ENCODE results near the gene RSBN1. TPM values are rescaled to one million over a fixed set of nuclear protein-coding genes. Genes with fewer than 3 reads are reported as not detected.

The RSBN1 gene
- total RNA-seq, 1 experiment from 2014 or later = 16.6 TPM

DNA sequence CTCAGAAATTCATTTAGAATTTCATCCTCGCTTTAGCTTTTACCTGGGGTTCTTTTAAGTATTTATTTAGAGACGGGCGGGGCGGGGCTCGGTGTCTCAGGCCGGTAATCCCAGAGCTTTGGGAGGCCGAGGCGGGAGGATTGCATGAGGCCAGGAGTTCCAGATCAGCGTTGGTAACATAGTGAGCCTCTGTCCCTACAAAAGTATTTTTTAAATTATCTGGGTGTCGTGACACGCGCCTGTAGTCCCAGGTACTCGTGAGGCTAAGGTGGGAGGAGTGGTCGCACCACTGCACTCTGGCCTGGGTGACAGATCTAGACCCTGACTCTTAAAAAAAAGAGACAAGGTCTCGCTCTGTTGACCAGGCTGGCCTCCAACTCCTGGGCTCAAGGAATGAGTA, 942 bp upstream of the RSBN1 start:
- Histone ChIP-seq H3K4me1 (ENCODE audit: control insufficient read depth in 1 of 2, insufficient read depth in 2 of 2, low read length in 2 of 2) (peaks cover 15 to 27% of the 10 kb centered on the region in 2 experiments), H4K20me1 (ENCODE audit: insufficient read depth) (no peaks in the 10 kb centered on the region), H3K36me3 (ENCODE audit: control insufficient read depth in 1 of 2, insufficient read depth in 2 of 2, low read length in 2 of 2) (no peaks in the 10 kb centered on the region), H3K9me2 (ENCODE audit: insufficient read depth) (no peaks in the 10 kb centered on the region), H3K9ac (ENCODE audit: low read length) (no peak overlapping the region), H3K9me3 (ENCODE audit: control insufficient read depth in 1 of 2, insufficient read depth in 1 of 2, low read depth in 1 of 2, low read length in 2 of 2) (no peaks in the 10 kb centered on the region), H3K4me2 (ENCODE audit: low read length) (peak overlapping the region; percentile 78), H3K4me3 (replicated peaks in 1 of 2; ENCODE audit: low read depth in 1 of 2, low read length in 2 of 2) (peak overlapping the region in 1 of 2 experiments; percentile 82; a peak in 2 of 4 replicates), H3K27me3 (ENCODE audit: insufficient read depth, low read length) (no peaks in the 10 kb centered on the region), H3K79me2 (ENCODE audit: insufficient read depth, low read length) (peaks cover 36% of the 10 kb centered on the region), H3K27ac (ENCODE audit: low read depth, low read length) (peak overlapping the region; percentile 49; the same call in 1 of the 2 replicates), H2AFZ (ENCODE audit: low read depth, low read length, poor library complexity, severe bottlenecking) (peak overlapping the region; percentile 81)
- intact Hi-C loops (cut with micrococcal nuclease) = no loop called here
- no peak for TF ChIP-seq RAD21 (IDR thresholded peaks at IDR 0.05; ENCODE audit: low read depth)
- TF ChIP-seq POLR2A (IDR thresholded peaks at IDR 0.05; ENCODE audit: borderline replicate concordance, extremely low read depth, insufficient read depth, insufficient read length) = no peak
- TF ChIP-seq JUND (IDR thresholded peaks at IDR 0.05) = no peak
- no peak for TF ChIP-seq ZNF274 (IDR thresholded peaks at IDR 0.05; ENCODE audit: low read depth, low read length)
- TF ChIP-seq, protein P1, sequence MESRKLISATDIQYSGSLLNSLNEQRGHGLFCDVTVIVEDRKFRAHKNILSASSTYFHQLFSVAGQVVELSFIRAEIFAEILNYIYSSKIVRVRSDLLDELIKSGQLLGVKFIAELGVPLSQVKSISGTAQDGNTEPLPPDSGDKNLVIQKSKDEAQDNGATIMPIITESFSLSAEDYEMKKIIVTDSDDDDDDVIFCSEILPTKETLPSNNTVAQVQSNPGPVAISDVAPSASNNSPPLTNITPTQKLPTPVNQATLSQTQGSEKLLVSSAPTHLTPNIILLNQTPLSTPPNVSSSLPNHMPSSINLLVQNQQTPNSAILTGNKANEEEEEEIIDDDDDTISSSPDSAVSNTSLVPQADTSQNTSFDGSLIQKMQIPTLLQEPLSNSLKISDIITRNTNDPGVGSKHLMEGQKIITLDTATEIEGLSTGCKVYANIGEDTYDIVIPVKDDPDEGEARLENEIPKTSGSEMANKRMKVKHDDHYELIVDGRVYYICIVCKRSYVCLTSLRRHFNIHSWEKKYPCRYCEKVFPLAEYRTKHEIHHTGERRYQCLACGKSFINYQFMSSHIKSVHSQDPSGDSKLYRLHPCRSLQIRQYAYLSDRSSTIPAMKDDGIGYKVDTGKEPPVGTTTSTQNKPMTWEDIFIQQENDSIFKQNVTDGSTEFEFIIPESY (IDR thresholded peaks at IDR 0.05; ENCODE audit: extremely low read depth, insufficient replicate concordance, low read length) = no peak
- TF ChIP-seq EGR1 (IDR thresholded peaks at IDR 0.05; ENCODE audit: low read depth) = no peak
- TF ChIP-seq, protein P2, sequence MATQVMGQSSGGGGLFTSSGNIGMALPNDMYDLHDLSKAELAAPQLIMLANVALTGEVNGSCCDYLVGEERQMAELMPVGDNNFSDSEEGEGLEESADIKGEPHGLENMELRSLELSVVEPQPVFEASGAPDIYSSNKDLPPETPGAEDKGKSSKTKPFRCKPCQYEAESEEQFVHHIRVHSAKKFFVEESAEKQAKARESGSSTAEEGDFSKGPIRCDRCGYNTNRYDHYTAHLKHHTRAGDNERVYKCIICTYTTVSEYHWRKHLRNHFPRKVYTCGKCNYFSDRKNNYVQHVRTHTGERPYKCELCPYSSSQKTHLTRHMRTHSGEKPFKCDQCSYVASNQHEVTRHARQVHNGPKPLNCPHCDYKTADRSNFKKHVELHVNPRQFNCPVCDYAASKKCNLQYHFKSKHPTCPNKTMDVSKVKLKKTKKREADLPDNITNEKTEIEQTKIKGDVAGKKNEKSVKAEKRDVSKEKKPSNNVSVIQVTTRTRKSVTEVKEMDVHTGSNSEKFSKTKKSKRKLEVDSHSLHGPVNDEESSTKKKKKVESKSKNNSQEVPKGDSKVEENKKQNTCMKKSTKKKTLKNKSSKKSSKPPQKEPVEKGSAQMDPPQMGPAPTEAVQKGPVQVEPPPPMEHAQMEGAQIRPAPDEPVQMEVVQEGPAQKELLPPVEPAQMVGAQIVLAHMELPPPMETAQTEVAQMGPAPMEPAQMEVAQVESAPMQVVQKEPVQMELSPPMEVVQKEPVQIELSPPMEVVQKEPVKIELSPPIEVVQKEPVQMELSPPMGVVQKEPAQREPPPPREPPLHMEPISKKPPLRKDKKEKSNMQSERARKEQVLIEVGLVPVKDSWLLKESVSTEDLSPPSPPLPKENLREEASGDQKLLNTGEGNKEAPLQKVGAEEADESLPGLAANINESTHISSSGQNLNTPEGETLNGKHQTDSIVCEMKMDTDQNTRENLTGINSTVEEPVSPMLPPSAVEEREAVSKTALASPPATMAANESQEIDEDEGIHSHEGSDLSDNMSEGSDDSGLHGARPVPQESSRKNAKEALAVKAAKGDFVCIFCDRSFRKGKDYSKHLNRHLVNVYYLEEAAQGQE (IDR thresholded peaks at IDR 0.05; ENCODE audit: low read depth) = no peak
- TF ChIP-seq CBX3 (IDR thresholded peaks at IDR 0.05; ENCODE audit: low read depth) = no peak
- no peak for ATAC-seq
- ChIA-PET CTCF (no interaction called here), RAD21 (ENCODE audit: low non-redundant PET in 1 of 2, low total read pairs in 2 of 2, uncharacterized antibody in 2 of 2, unreplicated experiment in 2 of 2) (no interaction called here), POLR2A (no interaction called here)
- no peak for DNase-seq (ENCODE audit: low read depth, low spot score)
- no TSS peak for BruUV-seq (replicated peaks)
